Measurements from ENCODE around the gene TBC1D9B. TPM values are rescaled to one million over a fixed set of nuclear protein-coding genes. Genes with fewer than 3 reads are reported as not detected.
A peak's percentile ranks its signal among the peaks of the same experiment; 100 is the strongest.

The TBC1D9B gene
- total RNA-seq, 4 donors from 2014 or later, result 50.7 to 78.5 (median 62.4) TPM

GRCh38 chr5:179870952-179871351, 36.7 kb downstream of the TBC1D9B start:
- H3K4me3 ChIP-seq, result no peak overlapping the region
- H3K27ac ChIP-seq, result no peak overlapping the region
- peaks cover 35 to 100% (median 42%) of the 10 kb centered on the region in 3 donors for H3K36me3 ChIP-seq
- DNase-seq, result no peak
- H3K27me3 ChIP-seq, result no peaks in the 10 kb centered on the region
- WGBS, 2 donors, result 94 to 97% methylated on average over 3 of the region's 3 CpGs
- H3K9me3 ChIP-seq, result no peaks in the 10 kb centered on the region
- intact Hi-C loops (cut with DNase I), result no loop called here
- H3K4me1 ChIP-seq, result peaks cover 0 to 11% (median 5%) of the 10 kb centered on the region in 3 donors
- TF ChIP-seq POLR2A (IDR thresholded peaks at IDR 0.05), result no peak
- TF ChIP-seq CTCF (IDR thresholded peaks at IDR 0.05), result no peak

GRCh38 chr5:179870403-179870903, 37.2 kb downstream of the TBC1D9B start:
- Histone ChIP-seq H3K36me3 (peaks cover 30 to 100% (median 40%) of the 10 kb centered on the region in 3 donors), H3K4me3 (no peak overlapping the region), H3K27ac (no peak overlapping the region), H3K9me3 (no peaks in the 10 kb centered on the region), H3K27me3 (no peaks in the 10 kb centered on the region), H3K4me1 (peaks cover 0 to 16% (median 9%) of the 10 kb centered on the region in 3 donors)
- WGBS, 2 donors, result 67 to 100% methylated on average over 1 of the region's 17 CpGs
- intact Hi-C loops (cut with DNase I), result no loop called here
- no peak for DNase-seq
- peak in 1 of 6 experiments; percentile 24 for TF ChIP-seq CTCF (IDR thresholded peaks at IDR 0.05)
- TF ChIP-seq POLR2A (IDR thresholded peaks at IDR 0.05), result no peak

- intact Hi-C loops (cut with DNase I), result no loop called here
- H3K9me3 ChIP-seq, result no peaks in the 10 kb centered on the region
- peaks cover 27 to 100% (median 38%) of the 10 kb centered on the region in 3 donors for H3K36me3 ChIP-seq
- 100% methylated on average over 2 of the region's 16 CpGs; no CpG with 5 or more reads in 1 of the 2 donors for WGBS, 2 donors
- peaks cover 0 to 21% (median 9%) of the 10 kb centered on the region in 3 donors for H3K4me1 ChIP-seq
- H3K4me3 ChIP-seq, result no peak overlapping the region
- no peak for TF ChIP-seq POLR2A (IDR thresholded peaks at IDR 0.05)
- no peak for TF ChIP-seq CTCF (IDR thresholded peaks at IDR 0.05)
- no peak overlapping the region for H3K27ac ChIP-seq
- DNase-seq, result no peak
- no peaks in the 10 kb centered on the region for H3K27me3 ChIP-seq
These were observed 37.9 kb downstream of the TBC1D9B start for GRCh38 chr5:179869641-179870402.

- Histone ChIP-seq H3K9me3 (no peaks in the 10 kb centered on the region), H3K27ac (no peak overlapping the region), H3K4me1 (peaks cover 0 to 21% (median 9%) of the 10 kb centered on the region in 3 donors), H3K36me3 (peaks cover 20 to 100% (median 38%) of the 10 kb centered on the region in 3 donors), H3K27me3 (no peaks in the 10 kb centered on the region), H3K4me3 (no peak overlapping the region)
- TF ChIP-seq CTCF (IDR thresholded peaks at IDR 0.05) (no peak), POLR2A (IDR thresholded peaks at IDR 0.05) (no peak)
- intact Hi-C loops (cut with DNase I), result no loop called here
- DNase-seq, result no peak
- WGBS, 2 donors, result 100% methylated on average over 1 of the region's 5 CpGs
These were observed 38.6 kb downstream of the TBC1D9B start for GRCh38 chr5:179869101-179869500.

GRCh38 chr5:179868541-179868940, 39.2 kb downstream of the TBC1D9B start:
- no peaks in the 10 kb centered on the region for H3K27me3 ChIP-seq
- no peaks in the 10 kb centered on the region for H3K9me3 ChIP-seq
- peaks cover 17 to 100% (median 35%) of the 10 kb centered on the region in 3 donors for H3K36me3 ChIP-seq
- no peak overlapping the region for H3K27ac ChIP-seq
- intact Hi-C loops (cut with DNase I), result no loop called here
- no peak overlapping the region for H3K4me3 ChIP-seq
- TF ChIP-seq CTCF (IDR thresholded peaks at IDR 0.05) (no peak), POLR2A (IDR thresholded peaks at IDR 0.05) (no peak)
- peaks cover 0 to 21% (median 9%) of the 10 kb centered on the region in 3 donors for H3K4me1 ChIP-seq
- WGBS, 2 donors, result 100% methylated on average over 1 of the region's 14 CpGs; no CpG with 5 or more reads in 1 of the 2 donors
- DNase-seq, result no peak
